Nasal cavity respiratory epithelium epithelial cell of viscerocranial mucosa (primary cell): ENCODE results near the gene PYGB. TPM values are rescaled to one million over a fixed set of nuclear protein-coding genes. Genes with fewer than 3 reads are reported as not detected.

Experiments
- total RNA-seq: library from RNA; depleted of rRNA; stranded (reverse); fragments of >200 nt; gene quantifications from 2 replicates; pipeline ENCODE4 v1.2.3, GENCODE V29; 2014

PYGB gene
- total RNA-seq = 164 and 282 TPM in 2 replicates

GRCh38 chr20:25247956-25248785 is at the start of gene PYGB:
Gene PYGB (plus strand): TSS chr20:25248085. CDS start chr20:25248179, 94 bp downstream.

Other genes with a start within 250 kb of the PYGB start
- 0.68 and 3.7 TPM in 2 replicates for gene ACSS1, start 189.9 kb upstream of the PYGB start, total RNA-seq
- gene VSX1, start 165.9 kb upstream of the PYGB start, total RNA-seq = not detected in 2 replicates
- 73.5 and 83.9 TPM in 2 replicates for gene ENTPD6, start 52.4 kb upstream of the PYGB start, total RNA-seq
- 27.1 and 27.3 TPM in 2 replicates for gene ABHD12, start 142.8 kb downstream of the PYGB start, total RNA-seq
- 2.2 and 2.4 TPM in 2 replicates for gene GINS1, start 159.6 kb downstream of the PYGB start, total RNA-seq